COLO829 (cell line): ENCODE results near the gene DIP2C.

Source experiments
- DNase-seq: peaks from one replicate; pipeline ENCODE4 v3.0.0; 2012; ENCODE audit warnings: low spot score

Gene DIP2C

GRCh38 chr10:677038-677437 lies 12.4 kb downstream of the DIP2C start:
- DNase-seq = no peak

GRCh38 chr10:676178-676577 lies 13.3 kb downstream of the DIP2C start:
- no peak for DNase-seq

- no peak for DNase-seq
These were observed 13.9 kb downstream of the DIP2C start for GRCh38 chr10:675532-675931.

GRCh38 chr10:673492-673891 lies 16.0 kb downstream of the DIP2C start:
- no peak for DNase-seq

- DNase-seq = no peak
These were observed 16.5 kb downstream of the DIP2C start for GRCh38 chr10:672992-673391.

GRCh38 chr10:672203-672602 lies 17.3 kb downstream of the DIP2C start:
- no peak for DNase-seq

- DNase-seq = no peak
These were observed 18.5 kb downstream of the DIP2C start for GRCh38 chr10:670990-671389.

GRCh38 chr10:670038-670437 lies 19.4 kb downstream of the DIP2C start:
- no peak for DNase-seq

- DNase-seq = no peak
These were observed 20.5 kb downstream of the DIP2C start for GRCh38 chr10:668786-669485.

- DNase-seq = no peak
These were observed 21.8 kb downstream of the DIP2C start for GRCh38 chr10:667602-668143.

- no peak for DNase-seq
These were observed 22.4 kb downstream of the DIP2C start for GRCh38 chr10:667096-667495.

- no peak for DNase-seq
These were observed 23.0 kb downstream of the DIP2C start for GRCh38 chr10:666237-667012.

GRCh38 chr10:665579-666091 lies 23.8 kb downstream of the DIP2C start:
- DNase-seq = peak; percentile 45

- DNase-seq = no peak
These were observed 24.6 kb downstream of the DIP2C start for GRCh38 chr10:664893-665292.

- DNase-seq = no peak
These were observed 25.2 kb downstream of the DIP2C start for GRCh38 chr10:664301-664700.

GRCh38 chr10:663831-664251 lies 25.6 kb downstream of the DIP2C start:
- peak; percentile 29 for DNase-seq

- DNase-seq = no peak
These were observed 26.1 kb downstream of the DIP2C start for GRCh38 chr10:663466-663751.

GRCh38 chr10:662686-663465 lies 26.6 kb downstream of the DIP2C start:
- DNase-seq = no peak

- DNase-seq = no peak
These were observed 27.3 kb downstream of the DIP2C start for GRCh38 chr10:662223-662605.

- DNase-seq = no peak
These were observed 27.8 kb downstream of the DIP2C start for GRCh38 chr10:661597-662222.

- DNase-seq = no peak
These were observed 28.4 kb downstream of the DIP2C start for GRCh38 chr10:660970-661596.
